IMR-90 (cell line): ENCODE measurements around the gene STEAP1. TPM values are rescaled to one million over a fixed set of nuclear protein-coding genes. Genes with fewer than 3 reads are reported as not detected.

Experiments used
- ATAC-seq: fragments of 200-7000 bp; cut with Tn5 transposase; 2 replicates; pipeline ENCODE4 v1.9.1; 2020; ENCODE audit warnings: low read depth, mild to moderate bottlenecking, moderate library complexity
- BruUV-seq: library from RNA; stranded (reverse); fragments of 400-500 nt; replicated peaks from 2 replicates; lab custom pipeline; 2021; lab: Mats Ljungman, UMichigan
- CTCF ChIA-PET: fragments of 300-600 bp; formaldehyde crosslinking; extraction: SDS; loops from one replicate; lab custom pipeline; 2021; ENCODE audit warnings: antibody characterized with exemption; lab: Yijun Ruan, JAX
- POLR2A ChIA-PET: fragments of 300-600 bp; sonication (Branson Sonifier 250); formaldehyde crosslinking; loops from one replicate; lab custom pipeline; 2022; ENCODE audit warnings: antibody characterized with exemption; ENCODE audit not compliant: unreplicated experiment; lab: Charles Lee
- DNase-seq: peaks from one replicate; pipeline ENCODE4 v3.0.0; 2013
- H2AFZ ChIP-seq: replicated peaks from 2 replicates; pipeline ENCODE3; 2013; ENCODE audit warnings: low read length, mild to moderate bottlenecking; ENCODE audit not compliant: poor library complexity
- H2AK5ac ChIP-seq: 2 replicates; pipeline ENCODE4 v1.6.1; 2013; ENCODE audit warnings: low read depth, low read length, inconsistent platforms
- H2AK9ac ChIP-seq: replicated peaks from 2 replicates; pipeline ENCODE3; 2013; ENCODE audit warnings: mild to moderate bottlenecking, low read depth, low read length, moderate library complexity; ENCODE audit not compliant: poor library complexity
- H2BK120ac ChIP-seq: 2 replicates; pipeline ENCODE4 v1.6.1; 2013; ENCODE audit warnings: low read depth, low read length, inconsistent platforms
- H2BK15ac ChIP-seq: 3 replicates; pipeline ENCODE4 v1.6.1; 2013; ENCODE audit warnings: low read depth, low read length, inconsistent platforms
- H2BK20ac ChIP-seq: 2 replicates; pipeline ENCODE4 v1.6.1; 2013; ENCODE audit warnings: low read depth, mild to moderate bottlenecking, inconsistent platforms, low read length, moderate library complexity
- H2BK5ac ChIP-seq: 2 replicates; pipeline ENCODE4 v1.6.1; 2013; ENCODE audit warnings: mild to moderate bottlenecking, low read depth, low read length, inconsistent platforms; ENCODE audit not compliant: poor library complexity, severe bottlenecking
- H3K14ac ChIP-seq: replicated peaks from 2 replicates; pipeline ENCODE4 v1.6.1; 2013; ENCODE audit warnings: low read depth, low read length, inconsistent platforms
- H3K18ac ChIP-seq: 2 replicates; pipeline ENCODE4 v1.6.1; 2013; ENCODE audit warnings: low read depth, low read length, control low read depth
- H3K23ac ChIP-seq: 2 replicates; pipeline ENCODE4 v1.6.1; 2013; ENCODE audit warnings: low read depth, low read length, inconsistent platforms
- H3K27ac ChIP-seq: 2 replicates; pipeline ENCODE4 v1.5.1; 2013; ENCODE audit warnings: mild to moderate bottlenecking, control low read depth, low read length; ENCODE audit not compliant: insufficient read depth
- H3K27me3 ChIP-seq: 2 replicates; pipeline ENCODE4 v1.6.1; 2013; ENCODE audit warnings: low read length; ENCODE audit not compliant: control insufficient read depth, insufficient read depth
- H3K36me3 ChIP-seq: 2 replicates; pipeline ENCODE4 v1.6.1; 2013; ENCODE audit warnings: low read length, mixed read lengths; ENCODE audit not compliant: control insufficient read depth, insufficient read depth
- H3K4ac ChIP-seq: 2 replicates; pipeline ENCODE4 v1.6.1; 2013; ENCODE audit warnings: low read depth, low read length, inconsistent platforms
- H3K4me1 ChIP-seq: 2 replicates; pipeline ENCODE4 v1.6.1; 2013; ENCODE audit warnings: low read length, mixed read lengths; ENCODE audit not compliant: control insufficient read depth, insufficient read depth
- H3K4me2 ChIP-seq: 2 replicates; pipeline ENCODE4 v1.6.1; 2013; ENCODE audit warnings: low read depth, mild to moderate bottlenecking, control low read depth, low read length, moderate library complexity
- H3K4me3 ChIP-seq: 2 replicates; pipeline ENCODE4 v1.5.1; 2013; ENCODE audit warnings: low read depth, mild to moderate bottlenecking, control low read depth, low read length, moderate library complexity; ENCODE audit not compliant: insufficient read depth
- H3K56ac ChIP-seq: 2 replicates; pipeline ENCODE4 v1.6.1; 2013; ENCODE audit warnings: low read length, inconsistent platforms; ENCODE audit not compliant: insufficient read depth; ENCODE audit errors: extremely low read depth
- H3K79me1 ChIP-seq, 2 experiments: 2 replicates each; pipeline ENCODE4 v1.6.1; 2013; ENCODE audit warnings: low read length in 2 of 2, inconsistent platforms in 1 of 2, low read depth in 1 of 2
- H3K9ac ChIP-seq: 2 replicates; pipeline ENCODE4 v1.6.1; 2013; ENCODE audit warnings: low read depth, low read length, control low read depth
- H3K9me1 ChIP-seq: 2 replicates; pipeline ENCODE4 v1.6.1; 2013; ENCODE audit warnings: low read length, inconsistent platforms; ENCODE audit not compliant: insufficient read depth
- H3K9me3 ChIP-seq: 2 replicates; pipeline ENCODE4 v1.6.1; 2013; ENCODE audit warnings: low read length; ENCODE audit not compliant: control insufficient read depth, insufficient read depth
- H4K20me1 ChIP-seq: 2 replicates; pipeline ENCODE4 v1.6.1; 2013; ENCODE audit warnings: low read length, inconsistent platforms; ENCODE audit not compliant: insufficient read depth
- H4K5ac ChIP-seq: 2 replicates; pipeline ENCODE4 v1.6.1; 2013; ENCODE audit warnings: mild to moderate bottlenecking, low read depth, low read length, control low read depth
- H4K8ac ChIP-seq, 2 experiments: 2 replicates each; pipeline ENCODE4 v1.6.1; 2013; ENCODE audit warnings: low read depth in 2 of 2, low read length in 2 of 2, control low read depth in 1 of 2, inconsistent platforms in 1 of 2
- H4K91ac ChIP-seq: 2 replicates; pipeline ENCODE4 v1.6.1; 2013; ENCODE audit warnings: low read depth, low read length, inconsistent platforms; ENCODE audit not compliant: insufficient read depth
- BHLHE40 ChIP-seq: fragments of 150-350 bp; IDR thresholded peaks from 2 replicates; pipeline ENCODE4 v1.6.1; 2016; ENCODE audit warnings: mild to moderate bottlenecking, low read depth, low read length
- CEBPB ChIP-seq: IDR thresholded peaks from 2 replicates; pipeline ENCODE4 v1.6.1; 2012; ENCODE audit warnings: low read depth, low read length, improper control_type of control experiment
- CHD1 ChIP-seq: IDR thresholded peaks from 2 replicates; pipeline ENCODE4 v1.6.1; 2012; ENCODE audit warnings: low read depth, low read length, improper control_type of control experiment
- ELK1 ChIP-seq: fragments of 150-350 bp; IDR thresholded peaks from 2 replicates; pipeline ENCODE4 v1.6.1; 2016; ENCODE audit warnings: low read depth, mild to moderate bottlenecking, low read length, moderate library complexity, borderline replicate concordance
- FOS ChIP-seq: fragments of 150-350 bp; IDR thresholded peaks from 2 replicates; pipeline ENCODE4 v1.6.1; 2016; ENCODE audit warnings: low read depth, low read length
- MAFK ChIP-seq: IDR thresholded peaks from 2 replicates; pipeline ENCODE4 v1.6.1; 2012; ENCODE audit warnings: low read depth, low read length, improper control_type of control experiment
- MAZ ChIP-seq: IDR thresholded peaks from 2 replicates; pipeline ENCODE4 v1.6.1; 2012; ENCODE audit warnings: low read depth, mild to moderate bottlenecking, low read length, improper control_type of control experiment, moderate library complexity, borderline replicate concordance
- MXI1 ChIP-seq: IDR thresholded peaks from 2 replicates; pipeline ENCODE4 v1.6.1; 2012; ENCODE audit warnings: low read depth, mild to moderate bottlenecking, low read length, moderate library complexity, borderline replicate concordance
- NFE2L2 ChIP-seq: fragments of 150-350 bp; IDR thresholded peaks from 2 replicates; pipeline ENCODE4 v1.6.1; 2016; ENCODE audit warnings: low read depth, mild to moderate bottlenecking, low read length
- POLR2A ChIP-seq: IDR thresholded peaks from 2 replicates; pipeline ENCODE4 v1.6.1; 2012; ENCODE audit warnings: mild to moderate bottlenecking, low read depth, low read length
- RAD21 ChIP-seq: IDR thresholded peaks from 2 replicates; pipeline ENCODE4 v1.6.1; 2012; ENCODE audit warnings: low read length, improper control_type of control experiment
- RCOR1 ChIP-seq: IDR thresholded peaks from 2 replicates; pipeline ENCODE4 v1.6.1; 2012; ENCODE audit warnings: mild to moderate bottlenecking, low read length, improper control_type of control experiment; ENCODE audit not compliant: insufficient replicate concordance
- RFX5 ChIP-seq: IDR thresholded peaks from 2 replicates; pipeline ENCODE4 v1.8.0; 2012; ENCODE audit warnings: low read depth, mild to moderate bottlenecking, low read length, moderate library complexity
- SMC3 ChIP-seq: fragments of 150-350 bp; IDR thresholded peaks from 2 replicates; pipeline ENCODE4 v1.6.1; 2016; ENCODE audit warnings: low read depth, mild to moderate bottlenecking, antibody characterized with exemption, low read length, moderate library complexity
- USF2 ChIP-seq: fragments of 150-350 bp; IDR thresholded peaks from 2 replicates; pipeline ENCODE4 v1.6.1; 2017; ENCODE audit warnings: mild to moderate bottlenecking, antibody characterized with exemption, low read length, low read depth
- WGBS, 2 experiments: methylation state at CpG; one replicate each; pipeline versions ENCODE4 v1.1.5 to v1.1.7; 2013; ENCODE audit warnings: missing lambda C conversion rate in 2 of 2; ENCODE audit not compliant: insufficient read length in 1 of 2; ENCODE audit errors: extremely low coverage in 2 of 2; 5-methylcytosine and 5-hydroxymethylcytosine counted together
- dilution Hi-C: fragments of 300-500 bp; cut with HindIII; formaldehyde crosslinking; loops from one replicate; pipeline ENCODE4 v1.14.3; 2018; ENCODE audit warnings: low sequenced_read_pairs; ENCODE audit not compliant: unreplicated experiment
- in situ Hi-C: fragments of 300-500 bp; cut with MboI; formaldehyde crosslinking; loops from 3 replicates; pipeline ENCODE4 v1.14.3; 2019; ENCODE audit warnings: low sequenced_read_pairs, inconsistent platforms, mixed read lengths
- intact Hi-C: fragments of 100-400 bp; cut with micrococcal nuclease; formaldehyde crosslinking; loops from 2 replicates; pipeline ENCODE4 v1.10.0; 2022
- polyA plus RNA-seq, 3 experiments: library from polyadenylated mRNA; depleted of rRNA; stranded (reverse); fragments of >200 nt; gene quantifications; 2 replicates each; pipeline ENCODE4 v1.2.3, GENCODE V29; 2012; ENCODE audit warnings: low replicate concordance in 1 of 3
- total RNA-seq: library from RNA; depleted of rRNA; stranded (reverse); fragments of >200 nt; gene quantifications from 2 replicates; pipeline ENCODE4 v1.2.3, GENCODE V29; 2012
- TF ChIP-seq, protein P1 (sequence below): conservative IDR thresholded peaks from 2 replicates; pipeline ENCODE4 v1.5.1; 2012; ENCODE audit warnings: mild to moderate bottlenecking, low read depth, low read length, improper control_type of control experiment

STEAP1 gene
- total and polyA plus RNA-seq, 2 of the 4 experiments (the other 2 are of a cell fraction), result 3.9 to 5.2 TPM

DNA sequence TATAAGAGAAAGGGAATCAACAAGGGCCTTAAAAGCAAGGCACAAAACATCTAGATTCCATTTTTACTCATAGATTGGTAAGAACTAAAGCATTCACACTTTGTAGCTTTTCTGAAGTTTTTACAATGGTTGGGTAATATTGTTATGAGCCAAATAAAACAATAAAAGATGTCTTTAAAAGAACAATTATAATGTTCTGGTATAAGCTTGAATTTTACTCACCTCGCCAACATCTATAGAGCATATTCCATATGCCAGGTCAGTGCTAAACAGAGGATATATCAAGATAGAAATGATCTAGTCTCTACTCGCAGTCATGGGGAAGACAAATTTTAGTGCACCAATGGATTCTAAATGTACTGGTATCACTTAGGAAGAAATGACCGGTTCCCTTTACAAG, 11.9 kb downstream of the STEAP1 start:
- WGBS, 2 experiments, result 67% methylated on average over 1 of the region's 3 CpGs; no CpG with 5 or more reads in 1 of the 2 experiments
- in situ Hi-C loops, result loop anchor here (10.0 kb wide), 2 partner anchors 99 to 269 kb away; no protein-coding TSS in a partner anchor
- intact Hi-C loops, result no loop called here

More for the DNA sequence above, 11.9 kb downstream of the STEAP1 start:
- Histone ChIP-seq H2BK5ac (no peak overlapping the region), H2BK20ac (no peak overlapping the region), H3K9me3 (no peaks in the 10 kb centered on the region; the same call in 1 of the 2 replicates), H3K18ac (no peak overlapping the region), H3K36me3 (no peaks in the 10 kb centered on the region), H2BK120ac (no peak overlapping the region), H3K56ac (no peak overlapping the region), H4K8ac (no peak overlapping the region), H3K14ac (no peak overlapping the region), H3K4me2 (no peak overlapping the region), H3K4ac (no peak overlapping the region), H3K27me3 (no peaks in the 10 kb centered on the region), H3K79me1 (no peaks in the 10 kb centered on the region), H2BK15ac (no peak overlapping the region), H4K91ac (no peak overlapping the region), H2AK9ac (no peak overlapping the region), H2AK5ac (no peak overlapping the region), H2AFZ (no peak overlapping the region), H3K9ac (no peak overlapping the region), H4K20me1 (no peaks in the 10 kb centered on the region), H4K5ac (no peak overlapping the region), H3K4me3 (no peak overlapping the region), H3K4me1 (no peaks in the 10 kb centered on the region), H3K23ac (no peak overlapping the region), H3K9me1 (no peaks in the 10 kb centered on the region), H3K27ac (no peak overlapping the region)
- no TSS peak for BruUV-seq
- POLR2A ChIA-PET, result no interaction called here
- no peak for DNase-seq
- TF ChIP-seq SMC3 (no peak), POLR2A (no peak), MAFK (no peak), RAD21 (no peak), USF2 (no peak), FOS (no peak), ELK1 (no peak), MXI1 (no peak), CEBPB (no peak), RCOR1 (no peak), NFE2L2 (no peak), MAZ (no peak), CHD1 (no peak), BHLHE40 (no peak), RFX5 (no peak)
- TF ChIP-seq, protein P1, sequence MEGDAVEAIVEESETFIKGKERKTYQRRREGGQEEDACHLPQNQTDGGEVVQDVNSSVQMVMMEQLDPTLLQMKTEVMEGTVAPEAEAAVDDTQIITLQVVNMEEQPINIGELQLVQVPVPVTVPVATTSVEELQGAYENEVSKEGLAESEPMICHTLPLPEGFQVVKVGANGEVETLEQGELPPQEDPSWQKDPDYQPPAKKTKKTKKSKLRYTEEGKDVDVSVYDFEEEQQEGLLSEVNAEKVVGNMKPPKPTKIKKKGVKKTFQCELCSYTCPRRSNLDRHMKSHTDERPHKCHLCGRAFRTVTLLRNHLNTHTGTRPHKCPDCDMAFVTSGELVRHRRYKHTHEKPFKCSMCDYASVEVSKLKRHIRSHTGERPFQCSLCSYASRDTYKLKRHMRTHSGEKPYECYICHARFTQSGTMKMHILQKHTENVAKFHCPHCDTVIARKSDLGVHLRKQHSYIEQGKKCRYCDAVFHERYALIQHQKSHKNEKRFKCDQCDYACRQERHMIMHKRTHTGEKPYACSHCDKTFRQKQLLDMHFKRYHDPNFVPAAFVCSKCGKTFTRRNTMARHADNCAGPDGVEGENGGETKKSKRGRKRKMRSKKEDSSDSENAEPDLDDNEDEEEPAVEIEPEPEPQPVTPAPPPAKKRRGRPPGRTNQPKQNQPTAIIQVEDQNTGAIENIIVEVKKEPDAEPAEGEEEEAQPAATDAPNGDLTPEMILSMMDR, result no peak
- CTCF ChIA-PET, result no interaction called here
- no peak for ATAC-seq
- dilution Hi-C loops, result no loop called here
